Peyer's patch (tissue), 4 donors: Measurements from ENCODE around the gene CNST.

Experiments used
- CTCF ChIP-seq, 6 experiments: fragments of 450-650 bp in 4 of 6; fragments of 200-600 bp in 2 of 6; sonication (generic) in 1 of 6; IDR thresholded peaks; one replicate each; pipeline ENCODE4 v1.5.1; 2017 to 2019; ENCODE audit warnings: antibody characterized with exemption in 6 of 6, mild to moderate bottlenecking in 3 of 6, moderate library complexity in 1 of 6
- POLR2A ChIP-seq, 2 donors: fragments of 450-650 bp; IDR thresholded peaks; one replicate each; pipeline ENCODE4 v1.5.1; 2017; ENCODE audit warnings: antibody characterized with exemption in 2 of 2, mild to moderate bottlenecking in 2 of 2, moderate library complexity in 2 of 2

GRCh38 chr1:246537887-246538286 lies 28.4 kb upstream of the CNST start:
- TF ChIP-seq CTCF (IDR thresholded peaks at IDR 0.05) (no peak), POLR2A (IDR thresholded peaks at IDR 0.05) (no peak)
